RWPE2 (cell line): ENCODE results near the gene ZSCAN10.

ENCODE experiments used
- ATAC-seq: fragments of 200-7000 bp; cut with Tn5 transposase; 3 replicates; pipeline ENCODE4 v1.9.1; 2021; ENCODE audit warnings: low read depth
- DNase-seq: peaks from one replicate; pipeline ENCODE4 v3.0.0-alpha.2; 2020; ENCODE audit warnings: low spot score
- H3K27ac ChIP-seq: fragments of 450-650 bp; 2 replicates; pipeline ENCODE4 v1.5.1; 2017; ENCODE audit warnings: mild to moderate bottlenecking; ENCODE audit not compliant: poor library complexity, severe bottlenecking
- H3K27me3 ChIP-seq: fragments of 250-450 bp; sonication (Bioruptor Pico); 2 replicates; pipeline ENCODE4 v1.5.1; 2021; ENCODE audit warnings: mild to moderate bottlenecking, moderate library complexity; ENCODE audit not compliant: insufficient read depth, poor library complexity, severe bottlenecking
- H3K36me3 ChIP-seq: fragments of 250-450 bp; sonication (Bioruptor Pico); 2 replicates; pipeline ENCODE4 v1.5.1; 2020; ENCODE audit warnings: low read depth, mild to moderate bottlenecking, moderate library complexity
- H3K4me1 ChIP-seq: fragments of 250-450 bp; sonication (Bioruptor Pico); 2 replicates; pipeline ENCODE4 v1.5.1; 2021; ENCODE audit warnings: mild to moderate bottlenecking, moderate library complexity; ENCODE audit not compliant: insufficient read depth, poor library complexity, severe bottlenecking
- H3K4me3 ChIP-seq: fragments of 250-450 bp; sonication (Bioruptor Pico); 2 replicates; pipeline ENCODE4 v1.5.1; 2021; ENCODE audit warnings: mild to moderate bottlenecking, moderate library complexity; ENCODE audit not compliant: severe bottlenecking
- H3K9me3 ChIP-seq: fragments of 250-450 bp; sonication (Bioruptor Pico); 2 replicates; pipeline ENCODE4 v1.5.1; 2021; ENCODE audit warnings: mild to moderate bottlenecking, moderate library complexity; ENCODE audit not compliant: severe bottlenecking
- CTCF ChIP-seq: fragments of 450-650 bp; IDR thresholded peaks from one replicate; pipeline ENCODE4 v1.5.1; 2017; ENCODE audit warnings: mild to moderate bottlenecking, moderate library complexity; ENCODE audit not compliant: poor library complexity, severe bottlenecking

Gene ZSCAN10

GRCh38 chr16:3127745-3128144, 28.7 kb upstream of the ZSCAN10 start:
- H3K4me1 ChIP-seq, result peaks cover 7% of the 10 kb centered on the region
- no peak overlapping the region for H3K4me3 ChIP-seq
- no peaks in the 10 kb centered on the region for H3K9me3 ChIP-seq
- ATAC-seq (no peak), DNase-seq (no peak)
- no peak overlapping the region for H3K27ac ChIP-seq
- no peaks in the 10 kb centered on the region for H3K27me3 ChIP-seq
- peaks cover 25% of the 10 kb centered on the region for H3K36me3 ChIP-seq
- TF ChIP-seq CTCF, result no peak

- peak; percentile 85 for ATAC-seq
- Histone ChIP-seq H3K4me1 (peaks cover 7% of the 10 kb centered on the region), H3K4me3 (peak overlapping the region; percentile 47), H3K27ac (peak overlapping the region; percentile 67), H3K27me3 (no peaks in the 10 kb centered on the region), H3K9me3 (no peaks in the 10 kb centered on the region), H3K36me3 (peaks cover 3% of the 10 kb centered on the region; the same call in 1 of the 2 replicates)
- peak; percentile 20 for TF ChIP-seq CTCF
- peak; percentile 95 for DNase-seq
These were observed 25.1 kb upstream of the ZSCAN10 start for GRCh38 chr16:3123986-3124886.

- TF ChIP-seq CTCF, result no peak
These were observed 24.0 kb upstream of the ZSCAN10 start for GRCh38 chr16:3122926-3123570.

GRCh38 chr16:3121851-3122467, 22.9 kb upstream of the ZSCAN10 start:
- DNase-seq (no peak), ATAC-seq (no peak)
- Histone ChIP-seq H3K27ac (no peak overlapping the region), H3K4me3 (no peak overlapping the region), H3K9me3 (no peaks in the 10 kb centered on the region), H3K27me3 (no peaks in the 10 kb centered on the region), H3K4me1 (no peaks in the 10 kb centered on the region), H3K36me3 (peaks cover 5% of the 10 kb centered on the region)
- TF ChIP-seq CTCF, result no peak

More at GRCh38 chr16:3122926-3123570, 24.0 kb upstream of the ZSCAN10 start:
- Histone ChIP-seq H3K4me1 (peaks cover 7% of the 10 kb centered on the region), H3K4me3 (no peak overlapping the region), H3K27me3 (no peaks in the 10 kb centered on the region), H3K9me3 (no peaks in the 10 kb centered on the region), H3K36me3 (peaks cover 3% of the 10 kb centered on the region; the same call in 1 of the 2 replicates), H3K27ac (no peak overlapping the region)
- no peak for DNase-seq
- no peak for ATAC-seq
